Activated CD4-positive, alpha-beta memory T cell treated with anti-CD3 and anti-CD28 coated beads, Interleukin-2, amount 10 ng/mL, durations not matched to agents 7 days and 5 days (primary cell): ENCODE data around the gene BTN2A1. TPM values are rescaled to one million over a fixed set of nuclear protein-coding genes. Genes with fewer than 3 reads are reported as not detected.

Source experiments
- CTCF ChIA-PET: fragments of 350-600 bp; sonication (Branson Sonifier 250); formaldehyde crosslinking; loops from one replicate; lab custom pipeline; 2021; ENCODE audit warnings: antibody characterized with exemption, inconsistent platforms; lab: Charles Lee
- POLR2A ChIA-PET: fragments of 350-600 bp; sonication (Branson Sonifier 250); formaldehyde crosslinking; loops from one replicate; lab custom pipeline; 2021; ENCODE audit warnings: antibody characterized with exemption; lab: Charles Lee
- DNase-seq: peaks from one replicate; pipeline ENCODE4 v3.0.0-alpha.2; 2020
- H3K27ac Mint-ChIP-seq: one replicate; pipeline ENCODE4 v1.8.0; 2021; ENCODE audit warnings: mild to moderate bottlenecking, mixed read lengths
- H3K27me3 Mint-ChIP-seq: one replicate; pipeline ENCODE4 v1.8.0; 2021; ENCODE audit warnings: mixed read lengths
- H3K36me3 Mint-ChIP-seq: one replicate; pipeline ENCODE4 v1.8.0; 2021; ENCODE audit warnings: low read depth, mixed read lengths
- H3K4me1 Mint-ChIP-seq: one replicate; pipeline ENCODE4 v1.8.0; 2021; ENCODE audit warnings: mixed read lengths
- H3K4me3 Mint-ChIP-seq: one replicate; pipeline ENCODE4 v1.8.0; 2021; ENCODE audit warnings: mild to moderate bottlenecking, mixed read lengths
- H3K9me3 Mint-ChIP-seq: one replicate; pipeline ENCODE4 v1.8.0; 2021; ENCODE audit warnings: mixed read lengths
- total RNA-seq, 2 experiments: library from RNA; stranded (reverse); gene quantifications; one replicate each; pipeline ENCODE4 v1.2.3, GENCODE V29; 2021

Gene BTN2A1
- total RNA-seq, 2 experiments from 2014 or later, result 28.2 to 31.0 TPM

- H3K27ac Mint-ChIP-seq, result no peak overlapping the region
- H3K4me1 Mint-ChIP-seq, result peaks cover 3% of the 10 kb centered on the region
- ChIA-PET POLR2A (no interaction called here), CTCF (no interaction called here)
- H3K27me3 Mint-ChIP-seq, result peaks cover 1% of the 10 kb centered on the region
- no peak overlapping the region for H3K4me3 Mint-ChIP-seq
- no peaks in the 10 kb centered on the region for H3K36me3 Mint-ChIP-seq
- H3K9me3 Mint-ChIP-seq, result no peaks in the 10 kb centered on the region
- no peak for DNase-seq
Observed at GRCh38 chr6:26514984-26515383, 57.2 kb downstream of the BTN2A1 start.

- Mint-ChIP-seq H3K27me3 (no peaks in the 10 kb centered on the region), H3K27ac (peak overlapping the region; percentile 16), H3K4me1 (peaks cover 14% of the 10 kb centered on the region), H3K36me3 (peaks cover 5% of the 10 kb centered on the region), H3K4me3 (no peak overlapping the region), H3K9me3 (no peaks in the 10 kb centered on the region)
- CTCF ChIA-PET, result no interaction called here
- no peak for DNase-seq
- POLR2A ChIA-PET, result interaction anchor here (4.8 kb wide), 1 partner anchor 43 kb away, joined by 32 read pairs; no protein-coding TSS in a partner anchor
Observed at GRCh38 chr6:26516481-26517427, 59.0 kb downstream of the BTN2A1 start.

Other genes with a start within 250 kb of the BTN2A1 start
- 100 to 1,000 TPM; 120 to 130 TPM for gene BTN3A2, start 92.8 kb upstream of the BTN2A1 start, total RNA-seq
- 10 to 100 TPM; 23.4 to 25.7 TPM for gene BTN2A2, start 74.8 kb upstream of the BTN2A1 start, total RNA-seq
- gene BTN3A1, start 55.7 kb upstream of the BTN2A1 start, total RNA-seq, result 100 to 1,000 TPM; 100 to 103 TPM
- gene BTN3A3, start 17.5 kb upstream of the BTN2A1 start, total RNA-seq, result 10 to 100 TPM; 63.5 to 63.6 TPM
- gene BTN1A1, start 42.3 kb downstream of the BTN2A1 start, total RNA-seq, result not detected
- 100 to 1,000 TPM; 108 to 109 TPM for gene HMGN4, start 80.4 kb downstream of the BTN2A1 start, total RNA-seq
- 10 to 100 TPM; 26.3 to 26.8 TPM for gene ABT1, start 139.0 kb downstream of the BTN2A1 start, total RNA-seq
- gene ZNF322, start 201.8 kb downstream of the BTN2A1 start, total RNA-seq, result 10 to 100 TPM; 10.3 to 12.3 TPM